Liver (tissue), 9 donors: ENCODE measurements around the gene BAIAP2L1. TPM values are rescaled to one million over a fixed set of nuclear protein-coding genes. Genes with fewer than 3 reads are reported as not detected.
A peak's percentile ranks its signal among the peaks of the same experiment; 100 is the strongest.

ENCODE experiments used
- DNase-seq: peaks from one replicate; pipeline ENCODE4 v3.0.0-alpha.2; 2017; ENCODE audit warnings: low spot score
- H3K27ac ChIP-seq, 2 donors: one replicate each; pipeline ENCODE4 v1.7.0; 2013; ENCODE audit warnings: inconsistent platforms in 2 of 2, low read length in 2 of 2, control low read depth in 1 of 2, low read depth in 1 of 2, mild to moderate bottlenecking in 1 of 2
- H3K27me3 ChIP-seq, 4 donors: one replicate each; pipeline versions ENCODE4 v1.6.1 to v1.7.0; 2013; ENCODE audit warnings: low read length in 3 of 4, inconsistent platforms in 1 of 4, mild to moderate bottlenecking in 1 of 4, moderate library complexity in 1 of 4; ENCODE audit not compliant: control insufficient read depth in 4 of 4, insufficient read depth in 4 of 4
- H3K36me3 ChIP-seq, 4 donors: one replicate each; pipeline versions ENCODE4 v1.6.1 to v1.7.0; 2013; ENCODE audit warnings: low read length in 3 of 4, mild to moderate bottlenecking in 3 of 4, low read depth in 1 of 4, moderate library complexity in 1 of 4; ENCODE audit not compliant: control insufficient read depth in 4 of 4, insufficient read depth in 3 of 4
- H3K4me1 ChIP-seq, 4 donors: one replicate each; pipeline versions ENCODE4 v1.6.1 to v1.7.0; 2013; ENCODE audit warnings: low read length in 3 of 4, mild to moderate bottlenecking in 3 of 4, moderate library complexity in 1 of 4; ENCODE audit not compliant: control insufficient read depth in 4 of 4, insufficient read depth in 4 of 4
- H3K4me3 ChIP-seq, 3 donors: one replicate each; pipeline versions ENCODE4 v1.6.1 to v1.7.0; 2013; ENCODE audit warnings: low read length in 3 of 3, control low read depth in 1 of 3, low read depth in 1 of 3, mild to moderate bottlenecking in 1 of 3
- H3K9ac ChIP-seq, 2 donors: one replicate each; pipeline ENCODE4 v1.7.0; 2013; ENCODE audit warnings: low read length in 2 of 2, mild to moderate bottlenecking in 2 of 2, moderate library complexity in 2 of 2, control low read depth in 1 of 2, low read depth in 1 of 2
- H3K9me3 ChIP-seq, 4 donors: one replicate each; pipeline versions ENCODE4 v1.6.1 to v1.7.0; 2013; ENCODE audit warnings: low read length in 3 of 4; ENCODE audit not compliant: control insufficient read depth in 4 of 4
- CTCF ChIP-seq: fragments of 150-350 bp; IDR thresholded peaks from 2 replicates; pipeline ENCODE4 v1.5.1; 2017; ENCODE audit warnings: improper control_type of control experiment, low read depth, low read length; ENCODE audit not compliant: missing input control
- FOXA1 ChIP-seq: IDR thresholded peaks from 2 replicates; pipeline ENCODE4 v1.6.1; 2016; ENCODE audit warnings: antibody characterized with exemption
- GABPA ChIP-seq, 2 donors: IDR thresholded peaks in 1 of 2; conservative IDR thresholded peaks in 1 of 2; 2 replicates each; pipeline ENCODE4 v1.6.1; 2016; ENCODE audit warnings: antibody characterized with exemption in 2 of 2, mild to moderate bottlenecking in 1 of 2, moderate library complexity in 1 of 2
- HNF4A ChIP-seq, 2 donors: conservative IDR thresholded peaks; 2 replicates each; pipeline ENCODE4 v1.6.1; 2016; ENCODE audit warnings: antibody characterized with exemption in 2 of 2, mild to moderate bottlenecking in 2 of 2
- HNF4G ChIP-seq: IDR thresholded peaks from 2 replicates; pipeline ENCODE4 v1.6.1; 2016; ENCODE audit warnings: antibody characterized with exemption
- MAX ChIP-seq: IDR thresholded peaks from 2 replicates; pipeline ENCODE4 v1.6.1; 2016; ENCODE audit warnings: antibody characterized with exemption
- NR2F2 ChIP-seq: IDR thresholded peaks from 2 replicates; pipeline ENCODE4 v1.6.1; 2016; ENCODE audit warnings: antibody characterized with exemption
- RAD21 ChIP-seq, 2 donors: IDR thresholded peaks; 2 replicates each; pipeline ENCODE4 v1.6.1; 2016; ENCODE audit warnings: antibody characterized with exemption in 2 of 2, mild to moderate bottlenecking in 2 of 2
- REST ChIP-seq: IDR thresholded peaks from 2 replicates; pipeline ENCODE4 v1.6.1; 2016; ENCODE audit warnings: antibody characterized with exemption, mild to moderate bottlenecking
- RXRA ChIP-seq, 2 donors: IDR thresholded peaks; 2 replicates each; pipeline ENCODE4 v1.6.1; 2017 to 2018; ENCODE audit warnings: antibody characterized with exemption in 2 of 2, mild to moderate bottlenecking in 1 of 2
- SP1 ChIP-seq: IDR thresholded peaks from 2 replicates; pipeline ENCODE4 v1.6.1; 2018; ENCODE audit warnings: antibody characterized with exemption, mild to moderate bottlenecking
- YY1 ChIP-seq: IDR thresholded peaks from 2 replicates; pipeline ENCODE4 v1.6.1; 2016; ENCODE audit warnings: antibody characterized with exemption, mild to moderate bottlenecking
- ZBTB33 ChIP-seq: IDR thresholded peaks from 2 replicates; pipeline ENCODE4 v1.6.1; 2016; ENCODE audit warnings: antibody characterized with exemption
- WGBS: extraction: QIAGEN DNeasy Blood & Tissue Kit; methylation state at CpG from one replicate; pipeline ENCODE4 v1.1.7; 2013; 5-methylcytosine and 5-hydroxymethylcytosine counted together
- polyA plus RNA-seq, 2 donors: library from polyadenylated mRNA; stranded (reverse) in 1 of 2; unstranded in 1 of 2; fragments of 200-250 nt in 1 of 2; fragments of >200 nt in 1 of 2; fragmentation: Nextera tagmentation in 1 of 2; extraction: Ambion mirVana in 1 of 2; gene quantifications; one replicate each; pipeline versions ENCODE4 v1.2.1 to v1.2.3, GENCODE V29; 2013 to 2015
- total RNA-seq, 2 donors: library from RNA; depleted of rRNA; stranded (reverse); fragments of >200 nt; gene quantifications; one replicate each; pipeline ENCODE4 v1.2.3, GENCODE V29; 2014
- donor health status: healthy.
- donor health status: healthy.
- donor health status: healthy.
- donor health status: healthy.
- donor health status: healthy.

Gene BAIAP2L1
- total and polyA plus RNA-seq, 4 donors, result 5.4 to 8.9 (median 8.7) TPM

- 44% methylated on average over 14 of the region's 14 CpGs for WGBS
- H3K27ac ChIP-seq, result peak overlapping the region in 1 of 2 donors; percentile 11
These were observed 106.0 kb downstream of the BAIAP2L1 start for GRCh38 chr7:98294798-98295382.

More at GRCh38 chr7:98294798-98295382, 106.0 kb downstream of the BAIAP2L1 start:
- H3K9me3 ChIP-seq, result no peaks in the 10 kb centered on the region
- H3K4me3 ChIP-seq, result no peak overlapping the region
- TF ChIP-seq HNF4G (no peak), RXRA (IDR thresholded peaks at IDR 0.05) (no peak), HNF4A (conservative IDR thresholded peaks at IDR 0.05) (no peak), SP1 (no peak), CTCF (peak; percentile 64), REST (no peak), GABPA (IDR thresholded peaks at IDR 0.05 in 1 of 2, conservative IDR thresholded peaks at IDR 0.05 in 1 of 2) (no peak), YY1 (no peak), FOXA1 (no peak), NR2F2 (no peak), ZBTB33 (no peak), RAD21 (IDR thresholded peaks at IDR 0.05) (peak; percentile 85 to 90), MAX (no peak)
- H3K36me3 ChIP-seq, result peaks cover 7 to 15% (median 11%) of the 10 kb centered on the region in 4 donors
- no peak overlapping the region for H3K9ac ChIP-seq
- H3K4me1 ChIP-seq, result peaks cover 0 to 6% (median 1%) of the 10 kb centered on the region in 4 donors
- DNase-seq, result peak; percentile 67
- no peaks in the 10 kb centered on the region for H3K27me3 ChIP-seq
